Panc1 (cell line): Measurements from ENCODE around the gene HTR1D. TPM values are rescaled to one million over a fixed set of nuclear protein-coding genes. Genes with fewer than 3 reads are reported as not detected.

Experiments used
- ATAC-seq: fragments of 200-7000 bp; cut with Tn5 transposase; 2 replicates; pipeline ENCODE4 v1.9.1; 2020; ENCODE audit warnings: mild to moderate bottlenecking, moderate library complexity
- BruUV-seq: library from RNA; stranded (reverse); fragments of 400-500 nt; replicated peaks from 2 replicates; lab custom pipeline; 2021; lab: Mats Ljungman, UMichigan
- CTCF ChIA-PET: fragments of 300-600 bp; sonication (Branson Sonifier 250); formaldehyde crosslinking; loops from one replicate; lab custom pipeline; 2022; ENCODE audit warnings: antibody characterized with exemption; lab: Charles Lee
- POLR2A ChIA-PET: fragments of 300-600 bp; sonication (Branson Sonifier 250); formaldehyde crosslinking; loops from one replicate; lab custom pipeline; 2022; ENCODE audit warnings: antibody characterized with exemption; lab: Charles Lee
- DNase-seq: peaks from one replicate; pipeline ENCODE4 v3.0.0-alpha.2; 2010; ENCODE audit warnings: low read depth, low spot score
- H3K27ac ChIP-seq: 2 replicates; pipeline ENCODE4 v1.5.1; 2011; ENCODE audit warnings: mild to moderate bottlenecking, low read length, inconsistent platforms
- H3K27me3 ChIP-seq: fragments of 200-500 bp; sonication (Bioruptor generic); 2 replicates; pipeline ENCODE4 v1.6.0; 2014; ENCODE audit warnings: low read length, inconsistent platforms; ENCODE audit not compliant: control insufficient read depth, insufficient read depth
- H3K36me3 ChIP-seq: fragments of 200-500 bp; sonication (Bioruptor generic); 2 replicates; pipeline ENCODE4 v1.5.1; 2014; ENCODE audit warnings: inconsistent platforms, mild to moderate bottlenecking, low read length, moderate library complexity; ENCODE audit not compliant: control insufficient read depth, insufficient read depth
- H3K4me1 ChIP-seq: 2 replicates; pipeline ENCODE4 v1.5.1; 2011; ENCODE audit warnings: inconsistent platforms, mild to moderate bottlenecking, low read length, moderate library complexity; ENCODE audit not compliant: control insufficient read depth, insufficient read depth
- H3K4me3 ChIP-seq, 2 experiments: 2 replicates each; pipeline ENCODE4 v1.5.1; 2011 to 2012; ENCODE audit warnings: low read depth in 2 of 2, low read length in 2 of 2, mild to moderate bottlenecking in 2 of 2, inconsistent platforms in 1 of 2, moderate library complexity in 1 of 2
- H3K9me3 ChIP-seq: fragments of 200-500 bp; sonication (Bioruptor generic); 2 replicates; pipeline ENCODE4 v1.5.1; 2014; ENCODE audit warnings: low read depth, mild to moderate bottlenecking, inconsistent platforms, low read length, moderate library complexity; ENCODE audit not compliant: control insufficient read depth, insufficient read depth
- POLR2AphosphoS5 ChIP-seq: IDR thresholded peaks from 2 replicates; pipeline ENCODE4 v1.6.1; 2012; ENCODE audit warnings: mild to moderate bottlenecking, low read depth, low read length, moderate library complexity
- SIN3A ChIP-seq: IDR thresholded peaks from 2 replicates; pipeline ENCODE4 v1.6.1; 2012; ENCODE audit warnings: low read depth, mild to moderate bottlenecking, low read length, moderate library complexity, borderline replicate concordance; ENCODE audit not compliant: insufficient read depth
- TCF7L2 ChIP-seq: IDR thresholded peaks from 2 replicates; pipeline ENCODE4 v1.6.1; 2011; ENCODE audit warnings: mild to moderate bottlenecking, low read depth, low read length, inconsistent platforms
- in situ Hi-C: cut with HindIII; loops from 2 replicates; pipeline ENCODE4 v1.10.0; 2016; ENCODE audit warnings: low sequenced_read_pairs, low pct_unique_long_range_greater_than_20kb
- intact Hi-C: fragments of 100-400 bp; cut with micrococcal nuclease; formaldehyde crosslinking; loops from one replicate; pipeline ENCODE4 v1.10.0; 2022; ENCODE audit not compliant: unreplicated experiment
- total RNA-seq: library from RNA; stranded (reverse); gene quantifications from one replicate; pipeline ENCODE4 v1.2.1, GENCODE V29; 2021; ENCODE audit not compliant: unreplicated experiment
- TF ChIP-seq, protein P1 (sequence below), 2 experiments: IDR thresholded peaks; 2 replicates each; pipeline ENCODE4 v1.6.1; 2011 to 2012; ENCODE audit warnings: low read depth in 2 of 2, control low read depth in 1 of 2, low read length in 1 of 2, mild to moderate bottlenecking in 1 of 2, moderate library complexity in 1 of 2; ENCODE audit not compliant: insufficient read depth in 1 of 2
- TF ChIP-seq, protein P2 (sequence below): fragments of 450-650 bp; IDR thresholded peaks from 2 replicates; pipeline ENCODE4 v1.5.1; 2017; ENCODE audit warnings: mild to moderate bottlenecking

The HTR1D gene
- total RNA-seq, 1 experiment from 2014 or later: 3.5 TPM

DNA sequence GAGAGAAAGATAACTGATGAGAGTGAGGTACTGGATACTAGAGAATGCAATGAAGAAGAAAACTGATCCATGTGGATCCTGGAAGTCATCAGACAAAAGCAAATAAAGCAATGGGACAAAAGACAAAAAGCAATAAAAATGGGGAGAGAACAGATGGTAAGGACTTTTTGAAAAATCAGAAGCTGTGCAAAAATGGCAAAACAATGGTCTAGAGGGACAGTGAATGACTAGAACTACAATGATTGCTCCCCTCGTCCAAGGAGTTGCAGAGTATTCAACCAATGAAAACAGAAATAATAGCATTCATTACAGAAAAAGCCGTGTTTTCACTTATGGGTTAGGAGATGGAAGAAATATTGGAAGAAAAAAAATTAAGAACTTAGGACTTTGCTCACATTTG, 67.2 kb downstream of the HTR1D start:
- in situ Hi-C loops: no loop called here
- DNase-seq: no peak

DNA sequence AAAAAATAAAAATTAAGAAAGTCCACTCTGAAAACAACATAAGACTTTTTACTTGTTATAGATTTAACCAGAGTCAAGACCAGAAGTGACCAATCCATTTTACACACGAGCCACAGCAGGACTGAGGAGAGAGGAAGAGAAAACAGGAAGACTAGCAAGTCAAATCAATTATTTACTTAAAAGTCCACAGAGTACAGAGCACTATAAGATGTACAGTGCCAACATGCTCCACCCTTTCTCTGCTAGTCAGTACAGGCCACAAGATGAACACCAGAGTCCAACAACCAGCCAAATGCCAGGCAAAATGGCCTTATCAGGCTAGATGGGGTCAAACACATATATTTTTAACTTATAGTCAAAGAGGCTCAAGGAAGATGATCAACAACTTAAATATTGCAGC, 68.2 kb downstream of the HTR1D start:
- Histone ChIP-seq H3K27me3 (no peaks in the 10 kb centered on the region), H3K4me1 (peaks cover 11% of the 10 kb centered on the region; the same call in 1 of the 2 replicates), H3K27ac (no peak overlapping the region), H3K9me3 (no peaks in the 10 kb centered on the region), H3K4me3 (no peak overlapping the region), H3K36me3 (no peaks in the 10 kb centered on the region)
- TF ChIP-seq POLR2AphosphoS5 (no peak), SIN3A (no peak), TCF7L2 (no peak)
- TF ChIP-seq, protein P1, sequence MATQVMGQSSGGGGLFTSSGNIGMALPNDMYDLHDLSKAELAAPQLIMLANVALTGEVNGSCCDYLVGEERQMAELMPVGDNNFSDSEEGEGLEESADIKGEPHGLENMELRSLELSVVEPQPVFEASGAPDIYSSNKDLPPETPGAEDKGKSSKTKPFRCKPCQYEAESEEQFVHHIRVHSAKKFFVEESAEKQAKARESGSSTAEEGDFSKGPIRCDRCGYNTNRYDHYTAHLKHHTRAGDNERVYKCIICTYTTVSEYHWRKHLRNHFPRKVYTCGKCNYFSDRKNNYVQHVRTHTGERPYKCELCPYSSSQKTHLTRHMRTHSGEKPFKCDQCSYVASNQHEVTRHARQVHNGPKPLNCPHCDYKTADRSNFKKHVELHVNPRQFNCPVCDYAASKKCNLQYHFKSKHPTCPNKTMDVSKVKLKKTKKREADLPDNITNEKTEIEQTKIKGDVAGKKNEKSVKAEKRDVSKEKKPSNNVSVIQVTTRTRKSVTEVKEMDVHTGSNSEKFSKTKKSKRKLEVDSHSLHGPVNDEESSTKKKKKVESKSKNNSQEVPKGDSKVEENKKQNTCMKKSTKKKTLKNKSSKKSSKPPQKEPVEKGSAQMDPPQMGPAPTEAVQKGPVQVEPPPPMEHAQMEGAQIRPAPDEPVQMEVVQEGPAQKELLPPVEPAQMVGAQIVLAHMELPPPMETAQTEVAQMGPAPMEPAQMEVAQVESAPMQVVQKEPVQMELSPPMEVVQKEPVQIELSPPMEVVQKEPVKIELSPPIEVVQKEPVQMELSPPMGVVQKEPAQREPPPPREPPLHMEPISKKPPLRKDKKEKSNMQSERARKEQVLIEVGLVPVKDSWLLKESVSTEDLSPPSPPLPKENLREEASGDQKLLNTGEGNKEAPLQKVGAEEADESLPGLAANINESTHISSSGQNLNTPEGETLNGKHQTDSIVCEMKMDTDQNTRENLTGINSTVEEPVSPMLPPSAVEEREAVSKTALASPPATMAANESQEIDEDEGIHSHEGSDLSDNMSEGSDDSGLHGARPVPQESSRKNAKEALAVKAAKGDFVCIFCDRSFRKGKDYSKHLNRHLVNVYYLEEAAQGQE (IDR thresholded peaks at IDR 0.05; ENCODE audit: insufficient read depth in 1 of 2, low read depth in 2 of 2, low read length in 1 of 2): no peak
- TF ChIP-seq, protein P2, sequence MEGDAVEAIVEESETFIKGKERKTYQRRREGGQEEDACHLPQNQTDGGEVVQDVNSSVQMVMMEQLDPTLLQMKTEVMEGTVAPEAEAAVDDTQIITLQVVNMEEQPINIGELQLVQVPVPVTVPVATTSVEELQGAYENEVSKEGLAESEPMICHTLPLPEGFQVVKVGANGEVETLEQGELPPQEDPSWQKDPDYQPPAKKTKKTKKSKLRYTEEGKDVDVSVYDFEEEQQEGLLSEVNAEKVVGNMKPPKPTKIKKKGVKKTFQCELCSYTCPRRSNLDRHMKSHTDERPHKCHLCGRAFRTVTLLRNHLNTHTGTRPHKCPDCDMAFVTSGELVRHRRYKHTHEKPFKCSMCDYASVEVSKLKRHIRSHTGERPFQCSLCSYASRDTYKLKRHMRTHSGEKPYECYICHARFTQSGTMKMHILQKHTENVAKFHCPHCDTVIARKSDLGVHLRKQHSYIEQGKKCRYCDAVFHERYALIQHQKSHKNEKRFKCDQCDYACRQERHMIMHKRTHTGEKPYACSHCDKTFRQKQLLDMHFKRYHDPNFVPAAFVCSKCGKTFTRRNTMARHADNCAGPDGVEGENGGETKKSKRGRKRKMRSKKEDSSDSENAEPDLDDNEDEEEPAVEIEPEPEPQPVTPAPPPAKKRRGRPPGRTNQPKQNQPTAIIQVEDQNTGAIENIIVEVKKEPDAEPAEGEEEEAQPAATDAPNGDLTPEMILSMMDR: no peak
- POLR2A ChIA-PET: no interaction called here
- DNase-seq: no peak
- CTCF ChIA-PET: no interaction called here
- intact Hi-C loops (no loop called here), in situ Hi-C loops (no loop called here)
- ATAC-seq: 0 out of 2 replicates have a peak, but pooled peaks have one; percentile 38
- BruUV-seq: no TSS peak

More for the DNA sequence above, 67.2 kb downstream of the HTR1D start:
- TF ChIP-seq, protein P2: no peak
- TF ChIP-seq POLR2AphosphoS5 (no peak), SIN3A (no peak), TCF7L2 (no peak)
- ChIA-PET CTCF (interaction anchor here (0.6 kb wide), 1 partner anchor 9 kb away, joined by 10 read pairs; no protein-coding TSS in a partner anchor), POLR2A (interaction anchor here (0.6 kb wide), 1 partner anchor 521 kb away, joined by 5 read pairs; no protein-coding TSS in a partner anchor)
- intact Hi-C loops: no loop called here
- Histone ChIP-seq H3K4me1 (peaks cover 11% of the 10 kb centered on the region; the same call in 1 of the 2 replicates), H3K4me3 (no peak overlapping the region), H3K27ac (no peak overlapping the region), H3K27me3 (no peaks in the 10 kb centered on the region), H3K9me3 (no peaks in the 10 kb centered on the region), H3K36me3 (no peaks in the 10 kb centered on the region)
- BruUV-seq: TSS peak; percentile 14
- ATAC-seq: no peak
